ENCODE results near the gene PRPF6. TPM values are rescaled to one million over a fixed set of nuclear protein-coding genes. Genes with fewer than 3 reads are reported as not detected.
A peak's percentile ranks its signal among the peaks of the same experiment; 100 is the strongest.

Gene PRPF6
- total RNA-seq, 3 donors from 2014 or later = 95.9 to 101 (median 98.7) TPM

DNA sequence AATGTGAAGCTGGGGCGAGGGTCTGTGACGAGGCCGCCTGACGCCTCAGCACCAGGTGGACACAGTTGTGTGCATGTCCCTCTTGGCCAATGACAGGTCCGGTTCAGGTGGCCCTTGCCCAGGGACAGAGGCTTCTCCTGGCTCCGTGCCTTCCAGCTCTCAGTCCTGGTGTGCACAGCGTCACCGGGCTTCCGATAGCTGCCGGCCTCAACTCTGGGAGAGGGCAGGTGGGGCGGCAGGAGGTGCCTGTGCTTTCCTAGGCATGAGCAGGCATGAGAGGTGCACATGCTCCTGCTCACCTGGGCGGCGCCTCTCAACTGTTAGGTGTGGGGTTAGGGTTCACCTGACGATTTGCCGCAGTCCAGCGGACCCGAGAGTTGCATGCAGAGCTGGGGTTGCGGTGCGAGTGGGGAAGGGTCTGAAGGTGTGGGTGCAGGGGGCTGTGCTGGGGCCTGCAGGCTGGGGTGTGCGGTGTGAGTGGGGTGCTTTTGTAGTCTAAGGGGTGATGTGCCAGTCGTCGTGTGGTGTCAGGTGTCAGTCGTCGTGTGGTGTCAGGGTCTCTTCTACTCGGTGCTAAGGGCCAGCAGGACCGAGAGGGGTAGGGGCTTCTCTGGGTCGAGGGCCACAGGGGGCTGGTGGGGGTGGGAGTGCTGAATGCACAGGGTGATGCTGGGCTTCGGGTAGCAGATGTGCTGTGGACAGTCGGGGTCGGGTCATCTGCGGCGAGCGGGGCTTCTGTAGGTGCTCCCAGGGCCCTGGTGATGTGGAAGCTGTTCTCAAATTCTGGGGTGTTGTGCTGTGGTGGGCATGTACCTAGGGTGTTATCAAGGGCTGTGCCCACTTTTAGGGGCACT, 72.3 kb downstream of the PRPF6 start:
- DNase-seq (no peak), ATAC-seq (no peak)
- H3K36me3 Mint-ChIP-seq (ENCODE audit: insufficient read depth) = no peaks in the 10 kb centered on the region
- H3K9me3 Mint-ChIP-seq = no peaks in the 10 kb centered on the region
- peaks cover 39% of the 10 kb centered on the region for H3K27me3 Mint-ChIP-seq (ENCODE audit: low read depth)
- H3K4me1 Mint-ChIP-seq (ENCODE audit: low read depth) = peaks cover 13% of the 10 kb centered on the region
- H3K4me3 Mint-ChIP-seq = no peak overlapping the region

DNA sequence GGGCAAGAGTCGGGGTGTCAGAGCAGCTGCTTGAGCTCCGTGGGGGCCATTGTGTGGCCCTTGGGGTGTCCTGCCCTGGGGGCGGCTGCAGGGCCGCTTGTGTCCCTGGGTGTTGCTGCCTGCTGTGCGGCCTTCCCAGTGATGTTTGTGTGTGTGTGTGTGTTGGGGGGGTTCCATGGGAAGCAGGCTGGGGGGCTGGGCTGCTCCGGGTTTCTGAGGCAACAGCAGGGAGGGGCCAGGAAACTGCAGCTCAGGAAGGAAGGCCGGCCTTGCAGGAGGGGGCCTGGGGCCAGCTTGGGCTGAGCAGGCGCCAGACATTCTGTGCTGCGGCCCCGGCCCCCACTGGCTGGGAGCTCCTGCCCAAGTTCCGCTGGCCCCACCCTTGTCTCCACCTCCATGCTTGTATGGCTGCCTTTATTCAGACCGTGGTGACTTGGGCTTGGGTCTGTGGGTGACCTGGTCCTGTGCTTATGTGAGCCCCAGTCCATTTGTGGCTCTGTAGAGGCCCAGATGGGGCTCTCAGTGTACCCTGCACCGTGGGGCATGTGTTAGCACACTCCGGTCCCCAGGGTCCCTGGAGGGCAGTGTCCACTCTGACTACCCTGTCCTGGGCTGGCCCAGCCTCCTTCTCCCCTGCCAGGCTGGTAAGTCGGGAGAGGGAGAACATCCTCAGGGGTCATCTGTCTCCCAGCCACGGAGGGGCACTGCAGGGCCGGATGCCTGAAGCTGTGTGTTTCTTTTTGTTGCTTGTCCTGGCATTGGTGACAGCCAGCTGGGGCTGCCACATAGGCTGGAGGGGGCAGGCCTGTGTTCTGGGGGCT, 73.1 kb downstream of the PRPF6 start:
- no peak for DNase-seq
- H3K9me3 Mint-ChIP-seq = no peaks in the 10 kb centered on the region
- peaks cover 37% of the 10 kb centered on the region for H3K27me3 Mint-ChIP-seq (ENCODE audit: low read depth)
- ATAC-seq = no peak
- peaks cover 15% of the 10 kb centered on the region for H3K4me1 Mint-ChIP-seq (ENCODE audit: low read depth)
- no peaks in the 10 kb centered on the region for H3K36me3 Mint-ChIP-seq (ENCODE audit: insufficient read depth)
- no peak overlapping the region for H3K4me3 Mint-ChIP-seq

DNA sequence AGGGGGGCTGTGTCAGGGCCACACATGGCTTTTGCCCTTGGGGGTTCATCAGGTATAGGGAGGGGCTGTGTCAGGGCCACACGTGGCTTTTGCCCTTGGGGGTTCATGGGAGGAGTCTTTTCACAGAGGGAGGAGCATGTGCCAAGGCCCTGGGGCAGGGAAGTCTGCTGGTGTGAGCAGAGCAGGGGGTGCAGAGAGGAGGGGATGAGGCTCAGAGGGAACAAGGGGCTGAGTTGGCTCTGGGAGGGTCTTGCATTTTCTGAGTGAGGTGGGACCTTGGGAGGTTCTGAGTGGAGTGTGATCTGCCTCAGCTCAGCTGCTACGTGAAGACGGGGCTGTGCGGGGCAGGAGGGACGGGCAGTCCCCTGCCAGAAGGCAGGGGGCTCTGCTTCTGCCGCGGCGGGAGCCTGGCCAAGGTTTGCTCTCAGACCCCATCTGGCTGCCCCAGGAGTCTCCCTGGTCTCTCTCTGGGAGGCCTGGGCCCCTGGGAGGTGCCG, 74.5 kb downstream of the PRPF6 start:
- no peaks in the 10 kb centered on the region for H3K9me3 Mint-ChIP-seq
- ATAC-seq (no peak), DNase-seq (no peak)
- H3K27me3 Mint-ChIP-seq (ENCODE audit: low read depth) = peaks cover 32% of the 10 kb centered on the region
- H3K4me1 Mint-ChIP-seq (ENCODE audit: low read depth) = peaks cover 12% of the 10 kb centered on the region
- no peaks in the 10 kb centered on the region for H3K36me3 Mint-ChIP-seq (ENCODE audit: insufficient read depth)
- H3K4me3 Mint-ChIP-seq = no peak overlapping the region

DNA sequence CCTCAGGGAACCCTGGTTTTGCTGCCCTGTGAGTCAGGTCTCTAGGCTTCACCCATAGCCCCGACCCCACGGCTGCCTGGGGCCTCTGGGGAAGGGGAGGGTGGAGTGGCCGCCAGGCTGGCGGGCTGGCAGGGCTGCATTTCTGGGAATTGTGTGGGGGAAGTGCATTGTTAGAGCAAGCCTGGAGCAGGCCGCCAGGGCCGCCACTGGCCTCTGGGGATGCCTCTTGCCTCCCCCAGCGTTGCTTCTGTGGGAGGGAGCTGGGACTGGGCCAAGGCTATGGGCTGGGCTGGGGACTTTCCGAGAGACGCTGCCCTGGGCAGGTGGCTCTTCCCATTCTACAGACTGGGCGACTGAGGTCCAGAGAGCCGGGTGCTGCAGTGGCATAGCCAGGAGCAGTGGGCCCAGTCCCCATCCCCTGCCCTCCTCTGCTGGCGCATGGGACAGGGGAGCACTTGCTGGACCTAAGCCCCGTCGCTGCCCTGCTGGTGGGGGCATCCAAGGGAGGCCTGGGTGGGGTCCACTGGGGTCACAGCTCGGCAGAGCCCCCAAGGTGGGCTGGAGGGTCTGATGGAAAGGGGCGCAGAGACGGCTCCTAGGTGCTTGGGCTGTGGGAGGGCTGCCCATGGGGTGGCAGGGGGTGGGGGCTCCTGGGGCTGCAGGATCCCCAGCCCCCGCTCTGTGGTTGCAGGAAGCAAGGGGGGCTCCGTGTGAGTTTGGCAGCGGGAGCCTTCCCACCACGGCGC, 75.1 kb downstream of the PRPF6 start:
- Mint-ChIP-seq H3K27me3 (ENCODE audit: low read depth) (peaks cover 26% of the 10 kb centered on the region), H3K4me3 (no peak overlapping the region), H3K9me3 (no peaks in the 10 kb centered on the region), H3K4me1 (ENCODE audit: low read depth) (peaks cover 12% of the 10 kb centered on the region), H3K36me3 (ENCODE audit: insufficient read depth) (no peaks in the 10 kb centered on the region)
- no peak for ATAC-seq
- no peak for DNase-seq

DNA sequence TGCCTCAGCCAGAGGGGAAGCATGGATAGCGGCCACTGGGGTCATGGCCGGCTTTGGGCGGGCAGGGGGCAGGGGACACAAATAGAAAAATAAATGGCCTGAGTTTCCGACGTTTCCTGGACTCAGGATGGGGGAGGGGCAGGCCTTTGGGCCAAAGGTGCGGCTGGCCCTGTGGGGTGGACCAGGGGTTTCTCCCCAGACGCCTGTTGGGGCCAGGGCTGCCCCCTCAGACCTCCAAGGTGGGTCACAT, 75.6 kb downstream of the PRPF6 start:
- peaks cover 22% of the 10 kb centered on the region for H3K27me3 Mint-ChIP-seq (ENCODE audit: low read depth)
- H3K4me3 Mint-ChIP-seq = no peak overlapping the region
- no peaks in the 10 kb centered on the region for H3K36me3 Mint-ChIP-seq (ENCODE audit: insufficient read depth)
- ATAC-seq (no peak), DNase-seq (no peak)
- peaks cover 12% of the 10 kb centered on the region for H3K4me1 Mint-ChIP-seq (ENCODE audit: low read depth)
- no peaks in the 10 kb centered on the region for H3K9me3 Mint-ChIP-seq

DNA sequence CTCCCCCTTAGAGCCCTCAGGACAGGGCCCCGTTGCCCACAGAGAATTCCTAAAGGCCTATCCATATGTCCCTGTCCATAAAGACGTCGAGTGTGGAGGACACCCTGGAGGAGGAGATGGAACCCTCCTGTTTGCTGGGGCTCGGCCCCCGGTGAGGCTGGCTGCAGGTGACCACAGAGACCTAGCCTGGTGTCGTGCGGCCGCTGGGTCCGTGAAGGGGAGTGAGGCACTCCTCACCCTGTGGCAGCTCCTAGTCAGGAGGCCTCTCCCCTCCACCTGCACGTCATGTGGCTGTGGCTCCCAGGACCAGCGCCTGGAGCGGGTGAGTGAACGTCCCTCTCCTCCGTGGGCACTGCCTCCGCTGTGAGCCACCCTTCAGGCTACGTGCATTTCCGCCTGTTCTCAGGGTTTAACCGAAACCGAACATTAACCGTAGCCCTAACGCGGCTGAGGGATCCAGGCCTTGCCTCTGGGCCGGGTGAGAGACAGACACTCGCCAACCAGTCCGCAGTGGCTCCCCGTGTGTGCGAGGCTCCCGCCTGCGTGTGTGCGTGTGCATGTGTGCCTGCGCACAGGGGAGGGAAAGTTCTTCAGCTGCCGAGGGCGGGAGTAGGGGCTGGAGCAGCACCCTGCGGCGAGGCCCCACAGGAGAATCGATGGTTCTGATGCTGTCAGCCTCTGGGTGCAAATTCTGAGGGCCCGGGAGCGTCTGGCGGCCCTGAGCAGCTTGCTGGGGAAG, 76.1 kb downstream of the PRPF6 start:
- no peaks in the 10 kb centered on the region for H3K9me3 Mint-ChIP-seq
- no peak for DNase-seq
- peak; percentile 44 to 49 for ATAC-seq
- H3K36me3 Mint-ChIP-seq (ENCODE audit: insufficient read depth) = no peaks in the 10 kb centered on the region
- H3K4me1 Mint-ChIP-seq (ENCODE audit: low read depth) = peaks cover 12% of the 10 kb centered on the region
- peak overlapping the region; percentile 60 for H3K4me3 Mint-ChIP-seq
- H3K27me3 Mint-ChIP-seq (ENCODE audit: low read depth) = peaks cover 18% of the 10 kb centered on the region

DNA sequence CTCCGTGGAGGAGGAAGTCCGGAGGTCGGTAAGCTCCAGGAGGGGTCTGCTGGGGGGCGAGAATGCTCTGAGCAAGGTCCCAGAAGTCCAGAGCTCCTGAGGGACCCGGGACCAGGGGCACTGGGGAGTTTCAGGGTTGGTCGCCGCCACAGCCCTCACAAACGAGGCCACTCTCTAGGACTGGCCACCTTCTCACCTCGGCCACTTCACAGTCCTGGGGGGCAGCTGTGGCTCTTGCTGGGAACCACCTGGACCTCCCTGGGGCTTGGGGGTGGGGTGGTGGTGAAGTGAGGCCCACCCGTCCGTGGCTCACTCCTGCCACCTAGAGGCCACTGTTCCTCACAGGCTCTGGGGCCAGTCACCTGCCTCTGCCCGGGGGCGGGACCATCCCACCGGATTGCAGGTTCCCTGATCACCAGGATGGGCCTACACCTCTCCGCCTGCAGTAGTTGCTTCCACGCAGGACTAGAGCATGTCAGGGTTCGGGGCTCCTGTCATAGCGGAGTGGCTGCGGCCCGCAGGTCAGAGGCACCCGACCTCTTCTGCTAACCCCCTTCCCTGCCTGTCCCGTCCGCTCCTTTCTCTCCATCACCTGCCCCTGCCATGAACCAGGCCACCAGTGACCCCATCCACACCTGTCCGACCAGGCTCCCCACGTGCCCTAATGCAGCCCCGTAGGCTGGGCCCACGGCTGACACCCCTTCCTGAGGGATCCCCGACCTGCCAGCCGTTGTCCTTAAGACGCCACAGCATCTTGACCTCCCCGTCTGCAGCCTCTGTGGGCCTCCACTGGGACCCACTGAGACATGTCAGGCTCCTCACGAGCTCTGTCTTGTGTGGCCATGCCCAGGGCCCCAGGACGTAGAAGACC, 76.9 kb downstream of the PRPF6 start:
- Mint-ChIP-seq H3K4me3 (peak overlapping the region; percentile 60), H3K36me3 (ENCODE audit: insufficient read depth) (no peaks in the 10 kb centered on the region), H3K9me3 (no peaks in the 10 kb centered on the region), H3K27me3 (ENCODE audit: low read depth) (peaks cover 16% of the 10 kb centered on the region), H3K4me1 (ENCODE audit: low read depth) (peaks cover 12% of the 10 kb centered on the region)
- DNase-seq (peak; percentile 80), ATAC-seq (peak; percentile 76 to 81)

DNA sequence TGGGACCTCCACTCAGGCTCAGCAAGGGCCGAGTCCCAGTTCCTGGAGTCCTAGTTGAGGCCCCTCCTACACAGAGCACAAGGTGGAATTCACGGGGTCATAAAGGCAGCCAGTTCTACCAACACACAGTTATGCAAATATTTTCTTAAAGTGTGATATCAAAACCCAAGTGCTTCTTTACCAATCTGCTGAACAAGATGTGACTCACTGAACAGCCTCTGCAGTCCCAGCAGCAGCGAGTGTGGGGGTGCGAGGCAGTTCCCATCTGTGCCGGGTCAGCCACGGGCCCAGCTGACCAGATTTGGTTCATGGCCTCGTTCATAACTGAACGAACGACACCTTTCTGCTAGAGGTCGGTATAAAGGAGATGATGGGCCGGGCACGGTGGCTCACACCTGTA, 77.6 kb downstream of the PRPF6 start:
- Mint-ChIP-seq H3K4me3 (no peak overlapping the region), H3K27me3 (ENCODE audit: low read depth) (peaks cover 10% of the 10 kb centered on the region), H3K36me3 (ENCODE audit: insufficient read depth) (no peaks in the 10 kb centered on the region), H3K4me1 (ENCODE audit: low read depth) (peaks cover 12% of the 10 kb centered on the region), H3K9me3 (no peaks in the 10 kb centered on the region)
- DNase-seq (no peak), ATAC-seq (no peak)

DNA sequence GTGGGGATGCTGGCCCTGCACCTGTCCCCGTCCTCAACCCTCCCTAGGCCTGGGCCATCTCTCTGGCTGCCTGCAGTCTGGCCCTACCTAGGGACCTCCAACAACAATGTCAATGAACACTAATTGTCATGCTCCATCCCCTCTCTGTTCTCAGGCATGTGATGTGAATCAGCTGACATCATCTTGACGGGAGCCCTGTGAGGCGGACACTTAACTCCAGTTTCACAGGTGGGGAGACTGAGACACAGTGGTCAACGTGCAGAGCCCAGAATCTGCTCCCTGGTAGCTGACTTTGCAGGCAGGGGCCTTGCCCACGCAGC, 81.3 kb downstream of the PRPF6 start:
- peaks cover 46% of the 10 kb centered on the region for H3K4me1 Mint-ChIP-seq (ENCODE audit: low read depth)
- no peak overlapping the region for H3K4me3 Mint-ChIP-seq
- H3K9me3 Mint-ChIP-seq = no peaks in the 10 kb centered on the region
- H3K36me3 Mint-ChIP-seq (ENCODE audit: insufficient read depth) = no peaks in the 10 kb centered on the region
- ATAC-seq (no peak), DNase-seq (no peak)
- no peaks in the 10 kb centered on the region for H3K27me3 Mint-ChIP-seq (ENCODE audit: low read depth)

DNA sequence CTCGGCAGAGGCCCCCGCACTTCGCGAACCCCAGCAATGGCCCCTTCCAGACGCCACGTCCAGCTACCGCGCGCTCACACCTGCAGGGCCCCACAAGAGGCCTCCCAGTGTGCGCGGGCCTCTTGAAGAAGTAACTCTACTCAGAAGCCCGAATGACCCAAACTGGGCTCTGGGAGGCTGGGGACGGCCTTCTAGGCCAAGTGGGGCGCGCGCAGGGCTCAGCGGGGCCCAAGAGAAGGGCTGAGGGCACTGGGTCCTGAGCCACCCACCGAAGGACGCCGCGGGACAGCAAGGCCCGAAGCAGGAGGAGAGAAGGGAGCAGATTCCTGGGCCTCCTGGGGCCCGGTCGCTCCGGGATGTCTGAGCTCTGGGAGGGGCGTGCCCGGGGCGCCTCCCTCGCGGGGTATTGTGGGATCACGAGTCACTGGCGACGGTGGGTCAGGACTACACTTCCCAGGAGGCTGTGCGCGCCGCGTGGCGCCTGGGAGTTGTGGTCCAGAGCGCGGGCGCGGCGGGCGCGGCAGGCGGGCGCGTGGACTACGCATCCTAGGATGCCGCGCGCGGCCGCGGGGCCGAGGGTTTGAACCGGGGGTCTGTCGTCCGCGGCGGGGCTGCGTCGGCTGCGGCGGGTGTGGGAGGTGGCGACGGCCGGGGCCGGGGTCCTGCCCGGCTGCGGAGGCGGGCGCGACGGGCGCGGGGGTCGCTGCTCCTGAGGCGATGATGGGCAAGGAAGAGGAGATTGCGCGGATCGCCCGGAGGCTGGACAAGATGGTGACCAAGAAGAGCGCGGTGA, 81.9 kb downstream of the PRPF6 start, which contains the start of gene TCEA2:
Gene TCEA2, plus strand, starts transcription at position 603 of the 793 bp plus-strand sequence. Its CDS starts 115 bp downstream, at position 718.
- no peaks in the 10 kb centered on the region for H3K36me3 Mint-ChIP-seq (ENCODE audit: insufficient read depth)
- DNase-seq = peak; percentile 93
- ATAC-seq = peak; percentile 92 to 96
- no peaks in the 10 kb centered on the region for H3K27me3 Mint-ChIP-seq (ENCODE audit: low read depth)
- H3K9me3 Mint-ChIP-seq = no peaks in the 10 kb centered on the region
- peaks cover 42% of the 10 kb centered on the region for H3K4me1 Mint-ChIP-seq (ENCODE audit: low read depth)
- H3K4me3 Mint-ChIP-seq = peak within 1 kb of the TSS; percentile 85

DNA sequence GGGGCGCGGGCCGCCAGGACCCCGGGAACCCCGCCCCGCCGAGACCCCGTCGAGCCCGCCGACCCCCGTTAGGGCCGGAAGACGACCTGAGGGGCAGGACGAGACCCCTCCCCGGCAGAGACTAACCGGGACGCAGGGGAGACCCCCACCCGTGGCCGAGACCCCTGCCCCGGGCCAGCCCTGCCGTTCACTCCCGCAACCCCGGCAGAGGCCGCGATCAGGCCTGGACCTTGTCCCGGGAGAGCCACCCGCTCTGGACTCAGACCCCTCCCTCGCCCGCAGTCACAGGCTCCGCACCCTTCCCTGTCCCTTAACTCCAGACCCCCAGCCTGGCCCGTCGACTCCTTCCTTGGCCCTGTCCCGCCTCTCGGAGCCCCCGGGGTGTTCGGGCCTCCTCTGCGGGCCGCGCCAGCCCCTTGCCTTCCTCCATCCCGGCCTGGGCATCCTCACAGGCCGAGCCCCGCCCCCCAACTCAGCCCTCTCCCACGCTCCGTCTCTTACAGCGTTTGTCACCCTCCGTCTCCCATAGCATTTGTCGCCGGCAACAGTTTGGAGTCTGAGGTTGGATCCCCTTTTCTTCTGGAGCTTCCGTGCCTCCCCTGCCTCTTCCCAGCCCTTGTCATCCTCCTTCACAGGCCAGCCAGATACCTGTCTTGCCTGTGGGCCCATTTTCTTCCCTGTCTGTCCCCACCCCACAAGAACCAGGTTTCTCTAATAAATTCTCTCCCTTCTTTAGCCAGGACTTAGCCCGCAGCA, 82.6 kb downstream of the PRPF6 start:
- ATAC-seq (peak; percentile 13 to 22), DNase-seq (no peak)
- H3K4me1 Mint-ChIP-seq (ENCODE audit: low read depth) = peaks cover 40% of the 10 kb centered on the region
- H3K9me3 Mint-ChIP-seq = no peaks in the 10 kb centered on the region
- H3K27me3 Mint-ChIP-seq (ENCODE audit: low read depth) = no peaks in the 10 kb centered on the region
- H3K4me3 Mint-ChIP-seq = peak overlapping the region; percentile 85
- H3K36me3 Mint-ChIP-seq (ENCODE audit: insufficient read depth) = no peaks in the 10 kb centered on the region

DNA sequence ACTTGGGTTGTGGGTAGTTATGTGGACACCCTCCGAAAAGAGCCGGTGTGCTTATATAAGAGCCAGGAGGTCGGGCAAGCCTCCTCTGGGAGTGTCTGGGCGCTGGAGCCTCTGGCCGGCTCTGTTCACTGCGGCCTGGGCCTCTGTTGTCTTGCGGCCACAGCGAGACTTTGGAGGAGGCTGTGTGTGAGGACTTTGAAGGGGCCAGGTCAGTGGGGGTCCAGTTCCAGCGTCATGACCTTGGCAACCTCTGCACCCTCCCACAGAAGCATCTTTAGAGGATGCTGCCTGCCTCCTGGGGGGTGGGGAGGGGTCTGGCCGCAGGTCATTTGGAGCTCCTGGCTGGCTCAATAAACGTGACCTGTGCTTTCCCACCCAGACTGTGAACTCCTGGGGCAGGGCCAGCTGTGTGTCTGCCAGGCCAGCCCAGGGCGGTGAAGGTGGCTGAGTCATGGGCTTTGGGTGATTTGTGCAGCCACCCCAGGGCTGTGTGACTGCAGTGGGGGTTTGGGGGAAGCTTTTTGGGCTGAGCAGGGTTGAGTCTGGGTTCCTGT, 83.3 kb downstream of the PRPF6 start:
- Mint-ChIP-seq H3K4me3 (peak overlapping the region; percentile 85), H3K4me1 (ENCODE audit: low read depth) (peaks cover 42% of the 10 kb centered on the region), H3K27me3 (ENCODE audit: low read depth) (no peaks in the 10 kb centered on the region), H3K36me3 (ENCODE audit: insufficient read depth) (no peaks in the 10 kb centered on the region), H3K9me3 (no peaks in the 10 kb centered on the region)
- no peak for ATAC-seq
- no peak for DNase-seq
